Pons (tissue), 1 donor: ENCODE measurements around the gene PCYT1A.
A peak's percentile ranks its signal among the peaks of the same experiment; 100 is the strongest.

Experiments
- DNase-seq: peaks from one replicate; pipeline ENCODE4 v3.0.0-alpha.2; 2016; ENCODE audit warnings: low spot score

The PCYT1A gene

DNA sequence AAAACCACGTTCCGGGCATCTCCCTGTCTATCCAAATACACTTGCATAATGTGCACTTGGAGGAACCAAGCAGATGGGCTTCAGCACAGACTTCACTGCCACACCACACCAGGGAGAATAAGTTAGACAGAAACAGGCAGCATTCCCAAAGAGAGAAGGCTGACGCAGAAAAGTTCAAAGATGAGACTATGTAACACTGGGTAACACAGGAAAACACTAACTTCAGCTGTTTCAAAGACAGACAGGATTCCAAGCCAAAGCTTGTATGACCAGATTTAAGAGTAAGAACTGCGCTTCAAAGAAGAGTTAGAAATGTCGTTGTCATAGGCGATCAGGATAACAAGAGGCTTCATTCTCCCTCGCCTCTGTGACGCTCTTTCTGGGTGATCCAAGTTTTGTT lies 51.3 kb downstream of the PCYT1A start:
- DNase-seq = peak; percentile 11

DNA sequence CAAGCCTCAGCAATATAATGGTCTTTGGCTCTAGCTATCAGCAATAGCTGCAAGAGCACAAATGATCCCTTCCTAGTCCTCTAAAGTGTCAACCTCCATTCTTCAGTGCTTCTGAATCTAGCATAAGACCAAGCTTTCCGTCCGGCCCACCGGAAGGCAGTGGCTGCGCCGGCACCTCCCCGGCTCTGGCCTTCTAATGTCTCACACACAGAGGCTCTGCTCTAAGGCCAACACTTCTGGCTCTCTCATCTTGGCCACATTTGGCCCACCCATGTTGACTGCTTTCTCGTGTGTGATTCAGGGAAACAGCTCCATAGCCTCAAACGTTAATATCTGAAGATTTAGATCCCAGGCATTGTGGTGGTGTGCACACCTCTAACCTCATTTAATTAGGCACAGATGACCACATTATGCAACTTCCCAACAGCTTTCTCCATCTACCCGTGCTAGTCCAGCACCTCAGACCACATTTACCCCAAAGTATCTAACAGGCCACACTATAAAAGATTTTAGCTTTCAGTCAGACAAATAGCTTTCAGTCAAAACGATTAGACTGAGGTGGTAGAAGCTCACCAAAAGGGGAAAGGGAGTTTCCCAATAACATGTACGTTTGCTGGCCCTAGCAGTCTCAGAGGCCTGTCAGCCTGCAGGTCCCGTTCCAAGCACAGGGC lies 51.9 kb downstream of the PCYT1A start:
- no peak for DNase-seq

DNA sequence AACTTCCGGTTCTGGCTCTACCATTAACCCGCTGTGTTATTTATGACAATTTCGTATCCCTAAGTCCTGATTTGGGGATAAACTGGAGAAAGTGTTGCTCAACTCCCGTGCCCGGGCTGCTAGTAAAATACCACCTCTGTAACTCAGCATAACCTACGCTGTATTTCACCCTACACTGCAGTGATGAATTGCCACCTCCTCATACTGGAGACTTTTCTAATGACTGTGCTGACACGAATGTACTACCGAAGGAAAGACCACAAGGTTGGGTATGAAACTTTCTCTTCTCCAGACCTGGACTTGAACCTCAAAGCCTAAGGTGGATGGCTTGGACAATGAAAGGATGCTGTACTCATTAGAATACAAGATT lies 54.7 kb downstream of the PCYT1A start:
- no peak for DNase-seq

DNA sequence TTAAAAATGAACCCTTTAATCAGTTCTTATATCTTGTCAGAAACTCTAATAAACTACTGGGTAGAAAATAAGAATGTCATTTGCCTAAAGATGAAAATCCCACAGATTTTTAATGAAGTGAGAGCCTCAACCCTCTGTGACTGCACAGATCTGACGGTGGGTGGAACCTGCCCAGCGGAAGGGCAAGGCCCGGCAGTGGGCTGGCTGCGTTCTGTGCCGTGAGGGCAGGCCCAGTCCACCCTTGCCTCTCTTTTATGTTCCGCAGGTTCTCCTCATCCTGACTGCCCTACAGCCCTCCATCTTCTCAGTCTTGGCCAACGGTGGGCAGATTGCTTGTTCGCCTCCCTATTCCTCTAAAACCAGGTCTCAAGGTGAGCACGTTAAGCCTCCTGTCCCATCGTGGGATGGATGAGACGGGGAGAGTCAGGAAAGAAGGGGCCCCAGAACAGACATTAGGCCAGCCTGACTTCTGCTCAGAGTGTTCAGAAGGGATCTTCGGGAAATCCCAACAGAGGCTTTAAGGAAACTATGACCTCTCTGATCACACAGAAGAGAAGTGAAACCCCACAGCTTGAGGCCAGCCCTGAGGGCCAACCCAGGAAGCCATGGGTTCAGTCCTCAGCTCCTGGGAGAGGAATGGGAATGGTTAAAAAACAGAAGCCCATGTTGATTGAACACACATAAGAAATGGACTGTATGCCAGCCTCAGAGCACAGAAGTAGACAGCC lies 55.2 kb downstream of the PCYT1A start:
- no peak for DNase-seq

DNA sequence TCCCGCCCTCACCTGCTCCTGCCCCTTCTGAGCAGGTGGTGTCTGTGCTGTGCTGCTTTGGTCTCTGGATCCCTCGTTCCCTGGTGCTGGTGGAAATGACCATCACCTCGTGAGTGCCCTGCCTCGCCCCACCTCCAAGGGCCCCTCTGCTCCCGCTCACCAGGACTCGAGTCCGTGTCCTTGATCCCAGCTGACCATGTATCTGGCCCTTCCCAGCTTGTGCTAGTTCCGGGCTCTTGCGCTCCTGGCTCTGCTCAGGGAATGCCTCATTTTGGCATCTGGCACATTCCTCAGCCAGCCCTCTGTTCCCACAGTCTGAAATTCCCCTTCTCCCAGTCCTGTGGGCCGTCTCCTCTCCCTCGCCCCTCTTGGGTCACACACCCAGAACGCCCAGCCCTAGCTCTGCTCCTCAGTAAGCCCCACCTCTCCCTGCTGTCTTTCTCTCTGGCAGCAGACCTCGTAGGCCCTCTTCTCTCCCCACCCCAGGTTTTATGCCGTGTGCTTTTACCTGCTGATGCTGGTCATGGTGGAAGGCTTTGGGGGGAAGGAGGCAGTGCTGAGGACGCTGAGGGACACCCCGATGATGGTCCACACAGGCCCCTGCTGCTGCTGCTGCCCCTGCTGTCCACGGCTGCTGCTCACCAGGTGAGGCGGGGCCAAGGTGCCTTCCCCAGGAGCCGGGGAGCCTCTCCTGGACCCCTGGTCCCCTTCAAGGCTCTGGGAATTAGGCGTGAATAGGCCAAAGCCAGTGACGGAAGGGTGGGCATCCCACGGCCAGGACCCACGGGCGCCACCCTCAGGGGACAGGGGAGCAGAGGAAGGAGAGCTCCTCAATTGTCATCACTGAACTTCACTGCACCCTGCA lies 59.7 kb downstream of the PCYT1A start:
- no peak for DNase-seq

DNA sequence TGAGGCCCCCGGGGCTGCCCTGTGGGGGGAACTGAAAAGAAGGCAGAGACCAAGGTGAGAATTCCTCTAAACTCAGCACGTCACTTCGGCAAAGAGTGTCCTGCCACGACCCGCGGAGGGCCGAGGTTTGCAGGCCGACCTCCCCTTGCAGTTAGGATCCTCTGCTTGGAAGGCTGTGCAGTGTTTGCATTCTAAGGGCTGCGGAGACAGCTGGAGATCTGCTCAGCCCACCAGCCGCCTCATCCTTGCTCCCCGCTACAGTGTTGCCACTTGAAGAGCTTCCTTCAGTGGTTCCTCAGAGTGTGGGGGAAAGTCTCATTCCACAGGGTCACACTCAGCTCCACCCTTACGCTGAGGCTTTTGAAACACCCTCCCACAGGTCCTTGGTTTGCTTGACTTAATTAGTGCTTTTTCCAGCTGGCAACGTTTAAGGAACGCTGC lies 60.4 kb downstream of the PCYT1A start:
- no peak for DNase-seq

DNA sequence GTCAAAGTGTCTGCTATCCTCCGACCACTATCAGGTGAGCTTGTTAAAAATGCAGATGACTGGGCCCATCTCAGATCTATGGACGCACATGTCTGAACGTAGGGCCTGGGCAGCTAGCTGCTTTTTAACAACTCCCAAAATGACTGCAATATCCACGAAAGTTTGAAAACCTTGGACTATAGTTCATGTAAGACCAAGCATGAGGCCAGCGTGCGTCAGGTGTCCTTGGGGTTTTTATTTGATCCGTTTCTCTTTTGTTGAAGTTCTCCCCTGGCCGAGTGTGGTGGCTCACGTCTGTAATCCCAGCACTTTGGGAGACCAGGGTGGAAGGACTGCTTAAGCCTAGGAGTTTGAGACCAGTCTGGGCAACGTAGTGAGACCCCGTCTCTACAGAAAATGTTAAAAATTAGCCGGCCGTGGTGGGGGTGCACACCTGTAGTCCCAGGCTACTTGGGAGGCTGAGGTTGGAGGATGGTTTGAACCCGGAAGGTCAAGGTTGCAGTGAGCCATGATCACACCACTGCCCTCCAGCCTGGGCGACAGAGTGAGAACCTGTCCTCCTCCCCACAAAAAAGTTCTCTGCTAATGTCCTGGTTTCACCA lies 61.7 kb downstream of the PCYT1A start:
- DNase-seq = no peak

DNA sequence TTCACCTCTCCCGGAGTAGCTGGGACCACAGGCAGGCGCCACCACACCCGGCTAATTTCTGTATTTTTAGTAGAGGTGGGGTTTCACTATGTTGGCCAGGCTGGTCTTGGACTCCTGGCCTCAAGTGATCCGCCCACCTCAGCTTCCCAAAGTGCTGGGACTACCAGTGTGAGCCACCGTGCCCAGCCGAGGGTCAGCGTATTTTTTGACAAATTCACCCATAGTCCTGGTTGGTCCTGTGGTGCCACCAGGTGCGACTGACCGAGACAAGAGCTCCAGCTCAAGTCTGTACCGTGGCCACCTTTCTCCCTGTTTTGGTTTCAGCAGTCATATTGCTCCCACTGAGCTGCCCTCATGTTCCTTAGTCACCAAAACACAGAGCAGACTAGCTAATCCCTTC lies 62.4 kb downstream of the PCYT1A start:
- DNase-seq = no peak

DNA sequence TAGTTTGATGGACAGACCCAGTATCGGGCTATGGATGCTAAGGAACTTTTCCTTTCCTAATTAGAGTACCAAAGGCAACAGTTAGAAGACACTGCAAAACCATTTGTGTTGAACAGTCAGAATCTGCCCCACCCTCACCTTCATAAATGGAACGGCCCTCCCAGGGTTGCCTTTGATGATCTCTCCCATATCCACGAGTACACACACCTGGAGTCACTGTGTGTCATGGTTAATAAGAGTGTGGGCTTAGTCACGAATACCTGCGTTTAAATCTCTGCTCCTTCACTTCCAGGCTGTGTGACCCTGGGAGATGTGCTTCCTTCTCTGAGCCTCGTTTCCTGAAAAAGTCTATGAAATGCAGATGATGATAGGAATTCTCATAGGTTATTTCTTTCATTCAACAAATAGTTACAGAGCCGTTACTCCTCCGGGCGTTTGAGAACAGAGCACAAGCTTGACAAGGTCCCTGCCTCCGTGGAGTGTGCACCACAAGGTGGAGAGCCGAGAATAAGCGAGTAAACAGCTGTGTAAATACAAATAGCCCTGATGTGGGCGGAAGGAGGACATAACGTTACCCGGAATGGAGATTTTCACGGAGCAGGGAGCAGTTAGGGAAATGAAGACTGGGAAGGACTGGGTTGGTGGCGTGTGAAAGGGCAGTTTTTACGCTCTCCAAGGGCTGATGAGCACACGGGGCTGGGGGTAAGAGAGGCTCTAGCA lies 64.5 kb downstream of the PCYT1A start:
- DNase-seq = no peak

DNA sequence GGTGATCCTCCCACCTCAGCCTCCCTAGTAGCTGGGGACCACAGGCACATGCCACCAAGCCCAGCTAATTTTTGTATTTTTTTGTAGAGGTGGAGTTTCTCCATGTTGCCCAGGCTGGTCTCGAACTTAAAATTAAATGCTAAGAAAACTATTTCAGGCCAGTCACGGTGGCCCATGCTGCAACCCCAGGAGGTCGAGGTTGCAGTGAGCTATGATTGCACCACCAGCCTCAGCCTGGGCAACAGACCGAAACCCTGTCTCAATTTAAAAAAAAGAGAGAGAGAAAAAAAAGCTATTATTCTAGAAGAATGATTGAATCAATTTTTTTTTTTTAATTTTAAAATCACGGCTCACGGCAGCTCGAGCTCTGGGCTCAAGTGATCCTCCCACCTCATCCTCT lies 66.5 kb downstream of the PCYT1A start:
- no peak for DNase-seq

DNA sequence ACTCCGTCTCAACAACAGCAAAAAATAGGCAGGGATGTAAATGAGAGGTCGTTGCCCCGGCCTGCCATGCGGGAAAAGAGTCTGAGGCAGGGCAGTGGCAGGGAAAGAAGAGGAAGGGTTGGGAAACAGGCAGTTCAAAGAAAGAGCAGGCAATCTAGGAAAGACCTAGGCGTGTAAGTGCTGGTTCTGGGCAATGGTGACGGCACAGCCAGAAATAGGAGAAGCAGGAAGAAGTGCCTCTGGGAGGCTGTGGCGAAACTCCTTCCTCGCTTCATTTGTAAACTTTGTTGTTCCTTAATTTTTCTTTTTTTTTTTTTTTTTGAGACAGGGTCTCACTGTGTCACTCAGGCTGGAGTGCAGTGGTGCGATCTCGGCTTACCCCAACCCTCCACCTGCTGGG lies 66.9 kb downstream of the PCYT1A start:
- DNase-seq = peak; percentile 50

DNA sequence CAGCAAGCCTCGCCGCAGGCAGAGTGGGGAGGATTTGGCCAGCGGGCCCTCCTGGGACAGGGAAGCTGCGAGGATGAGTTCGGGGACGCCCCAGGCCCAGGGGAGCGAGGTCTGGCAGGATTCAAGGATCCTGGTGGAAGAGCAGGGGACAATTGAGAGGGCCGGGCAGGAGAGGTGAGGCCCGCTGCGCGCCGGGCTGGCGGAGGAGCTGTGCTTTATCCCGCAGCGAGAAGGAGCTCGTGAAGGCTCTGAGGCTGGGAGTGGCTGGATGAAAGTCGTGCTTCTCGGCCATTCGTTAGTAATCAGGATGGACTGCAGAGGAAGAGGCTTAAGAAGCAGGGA lies 67.6 kb downstream of the PCYT1A start:
- DNase-seq = no peak

DNA sequence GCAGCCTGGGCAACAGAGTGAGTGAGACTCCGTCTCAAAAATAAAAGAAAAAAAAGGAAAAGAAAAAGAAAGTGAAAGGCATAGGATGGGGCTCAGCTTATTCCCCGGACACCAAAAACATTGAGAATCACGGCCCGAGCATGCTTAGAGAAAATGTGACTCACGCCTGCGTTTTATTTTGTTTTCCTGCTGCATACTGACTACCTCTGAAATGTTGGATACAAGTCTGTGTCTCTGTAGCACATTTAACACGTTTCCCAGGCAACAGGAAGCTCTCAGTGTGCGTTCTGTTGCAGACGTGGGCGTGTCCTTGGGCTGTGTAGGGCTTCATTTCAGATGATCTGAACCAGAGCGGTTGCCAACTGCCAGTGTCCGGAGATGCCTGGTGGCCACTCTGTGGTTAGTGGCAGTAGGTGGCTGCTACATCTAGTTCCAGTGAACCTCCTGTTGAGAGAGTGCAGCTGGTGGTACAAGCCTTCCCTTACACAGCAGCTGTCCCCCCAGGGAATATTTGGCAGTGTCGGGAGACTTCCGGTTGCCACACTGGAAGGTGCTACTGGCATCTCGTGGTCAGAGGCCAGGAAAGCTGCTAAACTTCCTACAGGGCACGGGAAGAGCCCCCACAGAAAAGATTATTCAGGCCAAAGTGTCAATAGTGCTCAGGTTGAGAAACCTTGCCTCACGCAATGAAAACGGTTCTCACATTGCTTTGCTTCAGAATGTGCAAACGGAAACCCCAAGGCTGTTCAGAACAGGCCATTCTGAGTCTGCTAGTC lies 68.1 kb downstream of the PCYT1A start:
- peak; percentile 68 for DNase-seq

DNA sequence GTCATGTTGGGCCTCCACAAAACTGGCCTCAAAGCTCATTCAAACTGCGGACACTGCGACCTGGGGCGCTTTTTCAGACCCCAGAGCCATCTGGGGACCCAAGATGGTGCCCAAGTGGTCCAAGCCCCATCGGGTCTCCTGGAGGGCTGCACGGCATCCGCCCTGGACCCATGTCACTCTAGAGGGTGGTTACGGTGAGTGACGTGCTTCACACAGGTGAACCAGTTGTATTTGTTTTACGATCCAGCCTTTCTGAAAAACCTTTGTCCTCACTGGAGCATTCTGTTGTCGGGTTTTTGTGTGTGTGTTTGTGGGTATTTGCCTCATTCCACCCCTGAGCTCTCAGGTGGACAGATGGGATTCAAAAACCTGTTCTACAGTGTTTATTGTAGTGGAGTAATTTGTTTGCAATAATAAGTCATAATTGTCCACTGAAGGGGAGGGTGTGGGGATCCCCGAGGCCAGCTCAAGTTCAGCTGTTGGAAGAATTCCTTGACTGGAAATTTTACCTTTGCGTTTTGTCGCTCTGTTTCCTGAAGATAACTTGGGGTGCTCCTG lies 69.3 kb downstream of the PCYT1A start:
- no peak for DNase-seq

DNA sequence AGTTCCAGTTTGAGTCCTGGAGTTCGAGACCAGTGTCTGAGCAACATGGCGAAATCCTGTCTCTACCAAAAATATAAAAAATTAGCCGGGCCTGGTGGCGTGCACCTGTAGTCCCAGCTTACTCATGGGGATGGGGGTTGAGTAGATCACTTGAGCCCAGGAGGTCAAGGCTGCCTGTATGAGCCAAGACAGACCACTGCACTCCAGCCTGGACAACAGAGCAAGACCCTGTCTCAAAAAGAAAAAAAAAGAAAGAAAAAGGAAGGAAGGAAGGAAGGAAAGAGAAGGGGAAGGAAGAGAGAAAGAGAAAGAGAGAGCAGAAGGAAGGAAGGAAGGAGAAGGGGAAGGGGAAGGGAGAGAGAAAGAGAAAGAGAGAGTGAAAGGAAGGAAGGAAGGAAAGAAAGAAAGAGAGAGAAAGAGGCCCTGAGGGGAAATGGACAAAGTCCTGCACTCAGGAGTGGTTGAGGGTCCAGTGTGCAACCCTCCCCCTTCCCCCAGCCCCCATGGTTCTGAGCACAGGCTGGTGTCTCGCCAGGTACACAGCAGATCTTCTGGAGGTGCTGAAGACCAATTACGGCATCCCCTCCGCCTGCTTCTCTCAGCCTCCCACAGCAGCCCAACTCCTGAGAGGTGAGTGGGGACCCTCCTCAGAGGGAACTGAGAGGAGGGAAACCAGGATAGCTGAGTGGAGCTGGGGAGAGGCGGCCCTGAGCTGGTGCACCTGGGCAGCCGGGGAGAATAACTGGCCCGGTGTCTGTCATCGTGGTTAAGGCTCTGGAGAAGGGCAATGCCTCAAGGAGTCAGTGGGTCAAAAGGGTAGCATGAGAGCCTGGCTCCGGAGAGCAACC lies 70.0 kb downstream of the PCYT1A start:
- DNase-seq = no peak

DNA sequence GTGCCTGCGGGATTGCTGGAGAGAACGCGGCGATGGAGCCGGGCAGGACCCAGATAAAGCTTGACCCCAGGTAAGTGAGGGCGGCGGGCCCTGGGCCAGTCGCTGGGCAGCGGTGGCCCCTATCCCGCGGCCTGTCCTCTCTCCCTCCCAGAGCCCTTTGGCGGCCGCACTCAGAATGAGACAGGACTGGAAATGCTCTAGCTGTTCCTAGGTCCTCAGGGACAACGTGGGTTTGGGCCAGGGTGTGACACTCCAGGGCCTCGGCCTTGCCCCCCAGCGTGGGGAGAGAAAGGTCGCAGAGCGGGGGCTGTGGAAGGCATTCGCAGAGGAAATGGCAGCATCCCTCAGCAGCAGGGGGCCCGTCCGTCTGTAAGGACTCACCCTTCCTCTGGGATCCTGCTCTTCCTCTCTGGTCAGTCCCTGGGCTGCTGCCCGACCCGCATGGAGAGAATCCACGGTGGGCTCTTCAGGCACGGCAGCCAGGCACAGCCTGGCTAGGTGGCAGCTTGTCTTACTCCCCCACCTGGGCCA lies 70.8 kb downstream of the PCYT1A start:
- no peak for DNase-seq

DNA sequence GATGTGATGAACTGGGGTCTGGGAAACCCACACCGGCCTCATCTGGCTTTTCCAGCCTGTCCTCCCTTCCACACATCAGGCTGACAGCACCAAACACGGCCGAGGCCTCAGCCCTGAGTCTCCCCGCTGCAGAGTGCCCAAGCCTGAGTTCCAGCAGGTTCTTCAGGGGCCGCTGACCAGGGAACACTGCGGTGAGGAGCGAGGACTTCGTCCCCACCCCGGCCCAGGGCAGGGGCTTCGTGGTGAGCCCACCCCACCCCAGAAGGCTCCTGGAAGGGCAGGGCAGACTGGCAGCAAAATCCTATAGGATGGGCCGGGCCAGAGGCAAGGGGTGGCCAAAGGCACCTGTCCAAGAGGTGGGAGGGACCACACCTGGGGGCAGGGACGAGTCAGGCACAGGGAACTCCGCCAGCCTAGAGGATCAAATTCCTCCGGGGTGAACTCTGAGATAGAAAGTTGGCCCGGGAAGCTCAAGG lies 71.4 kb downstream of the PCYT1A start, which contains the start of gene SLC51A:
SLC51A (plus strand) TSS at position 446 of the 476 bp plus-strand sequence. CDS start 179 bp downstream, outside the sequence.
- no peak for DNase-seq

DNA sequence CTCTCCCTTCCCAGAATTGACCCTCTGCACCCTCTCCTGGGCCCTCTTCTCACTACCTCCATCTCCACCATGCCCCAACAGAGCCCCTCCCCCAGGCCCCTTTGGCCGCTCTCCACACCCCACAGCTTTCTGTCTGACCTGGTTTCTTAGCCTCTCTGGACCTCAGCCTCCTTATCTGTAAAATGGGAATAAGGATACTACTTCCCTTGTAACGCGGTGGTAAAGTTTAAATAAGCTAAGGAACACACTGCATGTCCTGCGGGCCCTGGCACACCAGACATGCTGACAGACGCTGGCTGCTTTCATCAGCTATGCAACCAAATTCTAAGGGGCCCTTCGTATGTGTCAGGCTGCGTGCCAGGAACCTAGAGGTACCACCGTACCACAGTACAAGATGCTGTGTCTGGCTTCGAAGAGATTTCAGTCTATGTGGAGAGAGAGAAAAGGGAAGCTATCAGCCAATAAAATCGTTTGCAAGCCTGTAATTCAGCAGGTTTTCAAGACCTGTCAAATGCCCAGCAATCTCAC lies 72.0 kb downstream of the PCYT1A start:
- DNase-seq = no peak
